ENCODE measurements around the gene ITGA11.

The ITGA11 gene

GRCh38 chr15:68447209-68447608, 15.2 kb upstream of the ITGA11 start:
- no peak for DNase-seq (ENCODE audit: low read depth in 3 of 3, low spot score in 1 of 3)

- DNase-seq (ENCODE audit: low read depth in 3 of 3, low spot score in 1 of 3): no peak
Observed at GRCh38 chr15:68445351-68445750, 13.4 kb upstream of the ITGA11 start.

GRCh38 chr15:68444336-68444735, 12.4 kb upstream of the ITGA11 start:
- DNase-seq (ENCODE audit: low read depth in 3 of 3, low spot score in 1 of 3): no peak

- no peak for DNase-seq (ENCODE audit: low read depth in 3 of 3, low spot score in 1 of 3)
Observed at GRCh38 chr15:68442903-68443302, 10.9 kb upstream of the ITGA11 start.

GRCh38 chr15:68442041-68442440, 10.1 kb upstream of the ITGA11 start:
- DNase-seq (ENCODE audit: low read depth in 3 of 3, low spot score in 1 of 3): no peak

GRCh38 chr15:68441045-68441743, 9.2 kb upstream of the ITGA11 start:
- DNase-seq (ENCODE audit: low read depth in 3 of 3, low spot score in 1 of 3): no peak

GRCh38 chr15:68440136-68440535, 8.2 kb upstream of the ITGA11 start:
- no peak for DNase-seq (ENCODE audit: low read depth in 3 of 3, low spot score in 1 of 3)

- no peak for DNase-seq (ENCODE audit: low read depth in 3 of 3, low spot score in 1 of 3)
Observed at GRCh38 chr15:68439506-68439905, 7.5 kb upstream of the ITGA11 start.

- DNase-seq (ENCODE audit: low read depth in 3 of 3, low spot score in 1 of 3): no peak
Observed at GRCh38 chr15:68436680-68437079, 4.7 kb upstream of the ITGA11 start.

- no peak for DNase-seq (ENCODE audit: low read depth in 3 of 3, low spot score in 1 of 3)
Observed at GRCh38 chr15:68435966-68436365, 4.0 kb upstream of the ITGA11 start.

GRCh38 chr15:68434021-68434420, 2.1 kb upstream of the ITGA11 start:
- no peak for DNase-seq (ENCODE audit: low read depth in 3 of 3, low spot score in 1 of 3)

GRCh38 chr15:68433551-68433950, 1.6 kb upstream of the ITGA11 start:
- DNase-seq (ENCODE audit: low read depth in 3 of 3, low spot score in 1 of 3): no peak

- no peak for DNase-seq (ENCODE audit: low read depth in 3 of 3, low spot score in 1 of 3)
Observed at GRCh38 chr15:68432441-68433064, 590 bp upstream of the ITGA11 start.

- no peak for DNase-seq (ENCODE audit: low read depth in 3 of 3, low spot score in 1 of 3)
Observed at GRCh38 chr15:68431037-68431791, 749 bp downstream of the ITGA11 start.

- no peak for DNase-seq (ENCODE audit: low read depth in 3 of 3, low spot score in 1 of 3)
Observed at GRCh38 chr15:68430471-68431036, 1.4 kb downstream of the ITGA11 start.

GRCh38 chr15:68429691-68430470, 2.1 kb downstream of the ITGA11 start:
- DNase-seq (ENCODE audit: low read depth in 3 of 3, low spot score in 1 of 3): no peak

- DNase-seq (ENCODE audit: low read depth in 3 of 3, low spot score in 1 of 3): no peak
Observed at GRCh38 chr15:68428431-68428940, 3.5 kb downstream of the ITGA11 start.

GRCh38 chr15:68427963-68428362, 4.0 kb downstream of the ITGA11 start:
- no peak for DNase-seq (ENCODE audit: low read depth in 3 of 3, low spot score in 1 of 3)

- no peak for DNase-seq (ENCODE audit: low read depth in 3 of 3, low spot score in 1 of 3)
Observed at GRCh38 chr15:68427366-68427765, 4.6 kb downstream of the ITGA11 start.

GRCh38 chr15:68426116-68426515, 5.8 kb downstream of the ITGA11 start:
- no peak for DNase-seq (ENCODE audit: low read depth in 3 of 3, low spot score in 1 of 3)
